ENCODE results near the gene NTN3.

The NTN3 gene

DNA sequence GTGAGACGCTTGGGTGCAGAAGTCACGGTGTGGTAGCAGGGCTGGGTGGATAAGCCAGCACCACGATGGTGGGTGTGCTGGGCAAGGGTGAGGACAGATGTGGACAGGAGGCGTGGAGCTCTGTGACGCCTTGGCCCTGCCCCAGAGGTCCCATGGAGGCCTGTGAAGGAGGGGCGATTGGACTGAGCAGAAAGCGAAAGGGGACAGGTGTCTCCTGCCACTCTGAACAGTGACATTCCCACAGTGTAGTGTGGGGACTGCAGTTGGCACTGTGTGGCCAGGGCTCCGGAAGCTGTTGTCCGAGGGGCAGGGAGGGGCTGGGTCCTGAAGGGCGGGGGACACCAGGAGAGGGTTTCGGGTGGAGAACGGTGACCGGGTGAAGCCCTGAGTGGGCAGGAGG, 11.2 kb downstream of the NTN3 start:
- H3K27me3 ChIP-seq (ENCODE audit: insufficient read depth, low read depth, severe bottlenecking), result no peaks in the 10 kb centered on the region
- TF ChIP-seq, protein P1, sequence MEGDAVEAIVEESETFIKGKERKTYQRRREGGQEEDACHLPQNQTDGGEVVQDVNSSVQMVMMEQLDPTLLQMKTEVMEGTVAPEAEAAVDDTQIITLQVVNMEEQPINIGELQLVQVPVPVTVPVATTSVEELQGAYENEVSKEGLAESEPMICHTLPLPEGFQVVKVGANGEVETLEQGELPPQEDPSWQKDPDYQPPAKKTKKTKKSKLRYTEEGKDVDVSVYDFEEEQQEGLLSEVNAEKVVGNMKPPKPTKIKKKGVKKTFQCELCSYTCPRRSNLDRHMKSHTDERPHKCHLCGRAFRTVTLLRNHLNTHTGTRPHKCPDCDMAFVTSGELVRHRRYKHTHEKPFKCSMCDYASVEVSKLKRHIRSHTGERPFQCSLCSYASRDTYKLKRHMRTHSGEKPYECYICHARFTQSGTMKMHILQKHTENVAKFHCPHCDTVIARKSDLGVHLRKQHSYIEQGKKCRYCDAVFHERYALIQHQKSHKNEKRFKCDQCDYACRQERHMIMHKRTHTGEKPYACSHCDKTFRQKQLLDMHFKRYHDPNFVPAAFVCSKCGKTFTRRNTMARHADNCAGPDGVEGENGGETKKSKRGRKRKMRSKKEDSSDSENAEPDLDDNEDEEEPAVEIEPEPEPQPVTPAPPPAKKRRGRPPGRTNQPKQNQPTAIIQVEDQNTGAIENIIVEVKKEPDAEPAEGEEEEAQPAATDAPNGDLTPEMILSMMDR (IDR thresholded peaks at IDR 0.05; ENCODE audit: low read depth, low read length), result no peak
- H3K4me3 ChIP-seq (ENCODE audit: low read depth, low read length), result no peak overlapping the region
- peaks cover 21% of the 10 kb centered on the region for H3K36me3 ChIP-seq
- no peak overlapping the region; the same call in 1 of the 2 replicates for H3K27ac ChIP-seq
- no peaks in the 10 kb centered on the region for H3K9me3 ChIP-seq (ENCODE audit: severe bottlenecking)
- DNase-seq, result no peak

DNA sequence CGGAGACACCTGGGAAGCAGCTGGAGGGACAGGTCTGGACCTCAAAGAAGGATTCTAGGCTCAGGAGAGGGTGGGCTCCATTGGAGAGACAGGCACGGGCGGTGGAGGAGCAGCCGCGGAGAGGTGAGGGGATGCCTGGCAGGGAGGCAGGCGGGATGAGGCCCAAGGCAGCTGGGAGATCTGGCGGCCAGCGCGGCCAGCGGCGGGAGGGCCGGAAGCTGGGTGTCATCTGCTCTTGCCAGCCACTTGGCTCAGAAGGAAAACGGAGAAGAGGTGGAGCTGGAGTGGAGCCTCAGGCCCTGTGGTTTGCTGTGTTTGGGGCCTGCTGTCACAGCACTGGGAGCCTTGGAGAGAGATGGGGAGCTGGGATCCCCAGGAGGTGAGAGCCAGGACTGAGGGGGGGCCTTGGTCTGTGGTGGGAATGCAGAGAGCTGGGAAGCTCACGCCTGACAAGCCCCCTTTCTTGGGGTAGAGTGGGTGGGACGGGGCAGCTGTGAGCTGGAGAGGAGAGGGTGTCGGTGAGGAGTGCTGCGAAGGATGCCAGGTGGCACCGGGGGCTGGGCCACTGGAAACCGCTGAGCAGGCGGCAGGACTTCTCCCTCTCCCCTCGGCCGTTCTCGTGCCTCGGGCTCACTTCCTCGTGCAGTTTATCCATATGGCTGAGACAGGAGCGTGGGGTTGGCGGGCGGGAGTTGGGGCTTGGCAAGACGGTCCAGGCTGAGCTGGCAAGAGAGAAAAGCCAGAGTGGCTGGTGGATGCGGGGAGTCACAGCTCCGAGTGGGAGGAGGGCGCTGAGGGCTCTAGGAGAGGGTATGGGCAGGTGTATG, 11.8 kb downstream of the NTN3 start:
- no peaks in the 10 kb centered on the region for H3K9me3 ChIP-seq (ENCODE audit: severe bottlenecking)
- TF ChIP-seq, protein P1 (IDR thresholded peaks at IDR 0.05; ENCODE audit: low read depth, low read length), result no peak
- peaks cover 15% of the 10 kb centered on the region for H3K36me3 ChIP-seq
- DNase-seq, result peak; percentile 59
- peak overlapping the region; percentile 11; the same call in 1 of the 2 replicates for H3K4me3 ChIP-seq (ENCODE audit: low read depth, low read length)
- peak overlapping the region; percentile 44 for H3K27ac ChIP-seq
- no peaks in the 10 kb centered on the region for H3K27me3 ChIP-seq (ENCODE audit: insufficient read depth, low read depth, severe bottlenecking)

DNA sequence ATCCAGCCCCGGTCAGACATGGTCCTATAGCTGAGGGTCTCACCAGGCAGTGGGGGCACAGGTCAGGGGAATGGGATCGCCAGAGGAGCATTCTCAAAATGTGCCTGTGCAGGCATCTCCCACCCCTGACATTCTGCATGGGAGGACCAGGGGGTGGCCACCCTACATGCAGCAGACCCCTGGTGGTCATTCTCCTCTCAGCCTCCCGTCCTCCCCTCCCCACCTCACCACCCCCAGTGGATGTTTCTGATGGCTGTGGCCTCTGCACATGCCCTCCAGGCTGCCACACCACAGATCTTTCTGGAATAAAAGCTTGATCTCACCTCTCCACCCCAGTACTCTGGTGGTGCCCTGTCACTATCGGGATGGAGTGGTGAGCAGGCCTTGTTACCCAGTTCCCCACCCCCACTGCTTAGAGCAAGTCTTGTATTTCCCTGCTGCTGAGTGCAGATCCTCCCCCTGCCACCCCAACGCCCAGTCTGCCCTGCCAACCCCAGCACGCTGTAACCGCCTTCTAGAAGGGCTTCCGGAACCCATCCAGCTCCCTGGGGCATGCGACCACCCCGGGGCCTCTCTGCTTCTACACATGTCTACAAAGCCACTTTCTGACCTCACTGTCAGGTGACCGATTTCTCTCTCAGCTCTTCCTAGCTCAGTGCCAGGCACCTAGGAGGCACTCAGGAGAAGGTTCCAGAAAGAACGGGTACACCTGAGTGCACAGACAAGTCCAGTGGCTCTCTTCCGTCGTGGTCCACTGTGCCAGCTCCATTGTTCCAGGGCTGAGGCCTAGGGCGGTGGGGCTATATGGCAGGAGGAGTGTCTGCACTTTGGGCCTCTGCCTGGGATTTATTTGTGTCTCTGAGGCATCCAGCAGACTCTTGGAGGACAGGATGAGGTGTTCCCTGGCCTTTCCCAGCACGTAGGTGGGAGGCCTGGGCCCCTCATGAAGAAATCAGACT, 13.1 kb downstream of the NTN3 start:
- no peak overlapping the region for H3K4me3 ChIP-seq (ENCODE audit: low read depth, low read length)

DNA sequence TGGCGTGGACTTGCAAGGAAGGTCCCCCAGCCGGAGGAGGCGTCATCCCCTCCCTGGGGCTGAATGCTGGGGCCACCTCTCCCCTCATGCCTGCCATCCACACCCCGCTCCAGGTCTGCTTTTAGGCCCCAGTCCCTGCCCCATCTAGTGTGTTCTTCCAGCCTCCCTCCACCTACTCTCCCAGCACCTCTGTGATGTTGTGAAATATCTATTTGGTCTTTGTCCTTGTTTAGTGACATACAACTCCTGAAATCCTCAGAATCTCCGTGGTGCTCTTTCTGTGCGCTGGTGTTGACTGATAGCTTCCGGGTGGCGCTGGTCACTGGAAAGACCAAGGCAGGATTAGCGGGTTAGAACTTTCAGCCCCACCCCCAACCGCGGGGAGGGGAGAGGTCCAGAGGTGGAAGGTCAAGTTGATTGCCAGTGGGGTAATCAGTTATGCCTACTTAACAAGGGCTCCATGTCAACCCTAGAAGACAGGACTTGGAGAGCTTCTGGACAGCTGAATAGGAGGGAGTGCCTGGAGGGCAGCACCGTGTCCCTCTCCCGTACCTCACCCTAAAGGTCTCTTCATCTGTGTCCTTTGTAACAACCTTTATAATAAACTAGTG, 13.9 kb downstream of the NTN3 start:
- no peak for DNase-seq
- H3K4me3 ChIP-seq (ENCODE audit: low read depth, low read length), result no peak overlapping the region
- no peaks in the 10 kb centered on the region for H3K27me3 ChIP-seq (ENCODE audit: insufficient read depth, low read depth, severe bottlenecking)
- no peak overlapping the region for H3K27ac ChIP-seq
- TF ChIP-seq, protein P1 (IDR thresholded peaks at IDR 0.05; ENCODE audit: low read depth, low read length), result no peak
- H3K36me3 ChIP-seq, result peaks cover 3% of the 10 kb centered on the region
- H3K9me3 ChIP-seq (ENCODE audit: severe bottlenecking), result no peaks in the 10 kb centered on the region

More for the DNA sequence above, 13.1 kb downstream of the NTN3 start:
- Histone ChIP-seq H3K27me3 (ENCODE audit: insufficient read depth, low read depth, severe bottlenecking) (no peaks in the 10 kb centered on the region), H3K27ac (no peak overlapping the region), H3K36me3 (peaks cover 8% of the 10 kb centered on the region), H3K9me3 (ENCODE audit: severe bottlenecking) (no peaks in the 10 kb centered on the region)
- DNase-seq, result no peak
- TF ChIP-seq, protein P1 (IDR thresholded peaks at IDR 0.05; ENCODE audit: low read depth, low read length), result peak; percentile 23; the same call in 1 of the 2 replicates

DNA sequence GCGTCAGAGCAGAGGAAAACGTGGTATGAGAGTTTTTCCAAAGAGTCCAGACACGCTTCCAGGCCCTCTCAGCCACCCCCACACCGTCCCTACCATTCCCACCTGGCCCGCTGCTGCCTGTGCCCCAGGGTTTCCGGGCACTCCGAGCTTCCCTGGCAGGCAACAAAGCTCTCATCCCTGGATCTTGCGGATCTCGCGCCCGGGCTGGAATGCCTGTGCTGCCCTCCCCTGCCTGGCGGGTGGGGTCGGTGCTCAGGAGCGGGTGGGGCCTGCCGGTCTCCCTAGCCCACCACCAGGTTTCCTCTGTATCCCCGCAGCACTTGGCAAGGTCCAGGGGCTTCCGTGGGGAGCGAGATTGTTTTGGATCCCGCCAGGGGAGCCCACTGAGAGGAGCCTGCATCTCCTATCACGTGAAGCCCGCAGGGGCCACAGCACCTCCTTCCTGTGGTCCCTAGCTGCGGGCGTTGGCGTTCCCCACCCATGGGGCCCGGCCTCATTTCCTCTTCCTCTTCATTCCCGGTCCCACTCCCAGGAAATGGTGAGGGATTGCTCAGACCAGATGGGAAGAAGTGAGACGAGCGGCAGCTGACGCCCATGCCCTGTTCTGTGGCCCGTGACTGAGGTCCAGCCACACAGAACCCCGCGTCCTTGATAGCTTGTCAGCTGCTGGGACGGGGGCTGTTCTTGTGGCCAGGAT, 14.9 kb downstream of the NTN3 start:
- no peak for DNase-seq
- Histone ChIP-seq H3K9me3 (ENCODE audit: severe bottlenecking) (no peaks in the 10 kb centered on the region), H3K27me3 (ENCODE audit: insufficient read depth, low read depth, severe bottlenecking) (no peaks in the 10 kb centered on the region), H3K4me3 (ENCODE audit: low read depth, low read length) (no peak overlapping the region), H3K27ac (no peak overlapping the region), H3K36me3 (peaks cover 8% of the 10 kb centered on the region)
- TF ChIP-seq, protein P1 (IDR thresholded peaks at IDR 0.05; ENCODE audit: low read depth, low read length), result no peak

Measured in WERI-Rb-1 (cell line).